K562 (cell line): ENCODE measurements around the gene LMTK2. TPM values are rescaled to one million over a fixed set of nuclear protein-coding genes. Genes with fewer than 3 reads are reported as not detected.

Experiments used
- CBX1 ChIP-seq: sonication (generic); IDR thresholded peaks from 2 replicates; pipeline ENCODE4 v1.6.1; 2016; ENCODE audit warnings: antibody characterized with exemption, low read depth, mild to moderate bottlenecking
- ELF1 ChIP-seq: fragments of 200-800 bp; sonication (Bioruptor generic); IDR thresholded peaks from 2 replicates; pipeline ENCODE4 v1.6.1; 2016; ENCODE audit warnings: missing genetic modification characterization, missing compliant biosample characterization
- HNRNPLL ChIP-seq: fragments of 200-400 bp; formaldehyde crosslinking; IDR thresholded peaks from 2 replicates; pipeline ENCODE4 v1.6.1; 2017; ENCODE audit warnings: low read length, low read depth, mild to moderate bottlenecking; ENCODE audit not compliant: poor library complexity, severe bottlenecking
- MYC ChIP-seq, 2 experiments: fragments of 250-450 bp in 1 of 2; sonication (Bioruptor Pico) in 1 of 2; IDR thresholded peaks; 2 replicates each; pipeline versions ENCODE4 v1.5.1 to v1.6.1; 2012 to 2021; ENCODE audit warnings: low read depth in 2 of 2, borderline replicate concordance in 1 of 2, improper control_type of control experiment in 1 of 2, low read length in 1 of 2, mild to moderate bottlenecking in 1 of 2, moderate library complexity in 1 of 2
- PML ChIP-seq: IDR thresholded peaks from 2 replicates; pipeline ENCODE4 v1.6.1; 2012; ENCODE audit warnings: low read length, inconsistent platforms
- POLR2G ChIP-seq: fragments of 200-400 bp; formaldehyde crosslinking; IDR thresholded peaks from 2 replicates; pipeline ENCODE4 v1.6.1; 2017; ENCODE audit warnings: low read depth, mild to moderate bottlenecking, antibody characterized with exemption, low read length, moderate library complexity
- polyA plus RNA-seq, 8 experiments: library from polyadenylated mRNA; depleted of rRNA in 4 of 8; stranded (reverse) in 5 of 8; unstranded in 3 of 8; fragments of >200 nt; fragmentation: Nextera tagmentation in 2 of 8; fragmentation: Illumina TruSeq in 1 of 8; extraction: Ambion mirVana in 2 of 8; extraction: Trizol in 1 of 8; gene quantifications; 2 replicates each; pipeline versions ENCODE4 v1.2.1 to v1.2.3, GENCODE V29; 2011 to 2014; ENCODE audit warnings: inconsistent platforms in 1 of 8, missing spikeins in 1 of 8
- total RNA-seq, 7 experiments: library from RNA; depleted of rRNA in 6 of 7; stranded (reverse); fragments of >200 nt in 6 of 7; fragmentation: Illumina TruSeq in 2 of 7; extraction: Trizol in 2 of 7; gene quantifications; 2 replicates each; pipeline versions ENCODE4 v1.2.1 to v1.2.3, GENCODE V29; 2011 to 2021; ENCODE audit warnings: low replicate concordance in 1 of 7
- TF ChIP-seq, protein P1 (sequence below), 2 experiments: fragments of 450-650 bp; conservative IDR thresholded peaks; 2 replicates each; pipeline ENCODE4 v1.6.1; 2017; ENCODE audit warnings: mild to moderate bottlenecking in 2 of 2, moderate library complexity in 2 of 2

The LMTK2 gene
- total and polyA plus RNA-seq, 9 of the 15 experiments (the other 6 are each of a cell fraction or from before 2014, with no cell fraction given): 0.78 to 16.4 (median 6.3) TPM

- TF ChIP-seq, protein P1, sequence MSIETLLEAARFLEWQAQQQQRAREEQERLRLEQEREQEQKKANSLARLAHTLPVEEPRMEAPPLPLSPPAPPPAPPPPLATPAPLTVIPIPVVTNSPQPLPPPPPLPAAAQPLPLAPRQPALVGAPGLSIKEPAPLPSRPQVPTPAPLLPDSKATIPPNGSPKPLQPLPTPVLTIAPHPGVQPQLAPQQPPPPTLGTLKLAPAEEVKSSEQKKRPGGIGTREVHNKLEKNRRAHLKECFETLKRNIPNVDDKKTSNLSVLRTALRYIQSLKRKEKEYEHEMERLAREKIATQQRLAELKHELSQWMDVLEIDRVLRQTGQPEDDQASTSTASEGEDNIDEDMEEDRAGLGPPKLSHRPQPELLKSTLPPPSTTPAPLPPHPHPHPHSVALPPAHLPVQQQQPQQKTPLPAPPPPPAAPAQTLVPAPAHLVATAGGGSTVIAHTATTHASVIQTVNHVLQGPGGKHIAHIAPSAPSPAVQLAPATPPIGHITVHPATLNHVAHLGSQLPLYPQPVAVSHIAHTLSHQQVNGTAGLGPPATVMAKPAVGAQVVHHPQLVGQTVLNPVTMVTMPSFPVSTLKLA (conservative IDR thresholded peaks at IDR 0.05): peak in 1 of 2 experiments; percentile 51; a peak in 3 of 4 replicates
- TF ChIP-seq ELF1 (tag): no peak
- TF ChIP-seq PML: no peak
- TF ChIP-seq HNRNPLL: no peak
- TF ChIP-seq MYC (IDR thresholded peaks at IDR 0.05; ENCODE audit: low read depth, low read length): peak; percentile 25; the same call in 1 of the 2 replicates
- no peak for TF ChIP-seq MYC (CRISPR knock-in tag; IDR thresholded peaks at IDR 0.05; ENCODE audit: borderline replicate concordance, low read depth)
- TF ChIP-seq CBX1: no peak
- peak; percentile 43; the same call in 1 of the 2 replicates for TF ChIP-seq POLR2G
Measured at GRCh38 chr7:98211676-98212531, 105.2 kb downstream of the LMTK2 start (continued).
